OCI-LY3 (cell line): Measurements from ENCODE around the gene USP19.

ENCODE experiments used
- H2AFZ ChIP-seq: fragments of 200-600, 300-600 bp; shearing (Covaris generic); 2 replicates; pipeline ENCODE4 v1.6.0; 2014; ENCODE audit warnings: antibody characterized with exemption, low read depth, low read length
- H3K27ac ChIP-seq: fragments of 200-600, 300-600 bp; sonication (generic); 2 replicates; pipeline ENCODE4 v1.5.1; 2014; ENCODE audit warnings: mild to moderate bottlenecking, low read length, moderate library complexity, mixed read lengths
- H3K27me3 ChIP-seq: fragments of 200-600, 300-600 bp; sonication (generic); 2 replicates; pipeline ENCODE4 v1.6.1; 2014; ENCODE audit warnings: low read depth, low read length, mixed read lengths
- H3K36me3 ChIP-seq: fragments of 200-600, 300-600 bp; sonication (generic); replicated peaks from 2 replicates; pipeline ENCODE3; 2014; ENCODE audit warnings: low read depth, low read length, mixed read lengths
- H3K4me1 ChIP-seq: fragments of 300-600, 200-600 bp; sonication (generic); 2 replicates; pipeline ENCODE4 v1.6.1; 2014; ENCODE audit warnings: low read length, mixed read lengths
- H3K4me2 ChIP-seq: fragments of 200-600, 300-600 bp; sonication (generic); 2 replicates; pipeline ENCODE4 v1.6.1; 2014; ENCODE audit warnings: low read length, mixed read lengths
- H3K4me3 ChIP-seq: fragments of 300-600, 200-600 bp; sonication (generic); 2 replicates; pipeline ENCODE4 v1.5.1; 2014; ENCODE audit warnings: antibody characterized with exemption, mild to moderate bottlenecking, low read length, moderate library complexity
- H3K79me2 ChIP-seq: fragments of 300-600, 200-600 bp; shearing (Covaris generic); 2 replicates; pipeline ENCODE4 v1.6.1; 2014; ENCODE audit warnings: mild to moderate bottlenecking, low read length, mixed read lengths
- H3K9ac ChIP-seq: fragments of 300-600, 200-600 bp; shearing (Covaris generic); 2 replicates; pipeline ENCODE4 v1.6.0; 2014; ENCODE audit warnings: mild to moderate bottlenecking, low read length, moderate library complexity
- H3K9me3 ChIP-seq: fragments of 200-600, 300-600 bp; shearing (Covaris generic); 2 replicates; pipeline ENCODE4 v1.6.1; 2014; ENCODE audit warnings: low read length, mixed read lengths; ENCODE audit not compliant: insufficient read depth
- H4K20me1 ChIP-seq: fragments of 200-600, 300-600 bp; sonication (generic); 2 replicates; pipeline ENCODE4 v1.6.1; 2016; ENCODE audit warnings: low read length, mixed read lengths; ENCODE audit not compliant: insufficient read depth
- EZH2phosphoT487 ChIP-seq: fragments of 200-600 bp; shearing (Covaris generic); IDR thresholded peaks from 2 replicates; pipeline ENCODE4 v1.6.1; 2018; ENCODE audit warnings: antibody characterized with exemption, mixed run types, low read depth
- TF ChIP-seq, protein P1 (sequence below): fragments of 200-600, 300-600 bp; sonication (generic); IDR thresholded peaks from 2 replicates; pipeline ENCODE4 v1.5.1; 2014; ENCODE audit warnings: antibody characterized with exemption, low read length, low read depth

Gene USP19

DNA sequence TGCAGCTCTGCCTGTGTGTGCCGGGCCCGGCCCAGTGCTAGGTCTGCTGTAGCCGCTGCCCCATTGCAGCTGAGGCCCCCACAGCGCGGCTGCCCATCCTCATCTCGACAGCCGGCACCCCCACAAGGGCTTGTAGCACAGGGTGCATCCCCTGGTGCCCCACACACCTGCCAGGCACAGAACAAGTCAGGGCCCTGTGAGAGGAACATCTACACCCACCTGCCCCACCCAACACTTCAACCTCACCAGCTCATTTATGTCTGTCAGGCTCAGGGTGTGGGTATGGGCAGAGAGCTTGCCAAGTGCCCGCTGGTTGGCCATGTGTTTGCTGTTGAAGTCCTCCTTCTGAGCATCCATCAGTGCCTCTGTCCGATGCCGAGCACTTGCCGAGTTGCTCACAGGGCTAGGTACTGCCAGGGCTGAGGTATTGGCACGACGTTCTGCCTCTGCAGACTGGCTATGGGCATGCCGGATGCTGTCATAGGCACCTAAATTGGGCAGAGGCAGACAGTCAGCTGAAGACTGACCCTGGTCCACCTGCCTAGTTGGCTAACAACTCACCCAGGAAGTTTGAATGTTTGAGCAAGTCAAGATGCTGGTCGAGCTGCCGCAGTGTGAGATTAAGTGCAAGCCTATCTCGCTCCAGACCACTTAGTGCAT is 2.4 kb upstream of the USP19 start:
- Histone ChIP-seq H3K36me3 (peaks cover 5% of the 10 kb centered on the region), H3K79me2 (peaks cover 19% of the 10 kb centered on the region), H3K27ac (no peak overlapping the region)

DNA sequence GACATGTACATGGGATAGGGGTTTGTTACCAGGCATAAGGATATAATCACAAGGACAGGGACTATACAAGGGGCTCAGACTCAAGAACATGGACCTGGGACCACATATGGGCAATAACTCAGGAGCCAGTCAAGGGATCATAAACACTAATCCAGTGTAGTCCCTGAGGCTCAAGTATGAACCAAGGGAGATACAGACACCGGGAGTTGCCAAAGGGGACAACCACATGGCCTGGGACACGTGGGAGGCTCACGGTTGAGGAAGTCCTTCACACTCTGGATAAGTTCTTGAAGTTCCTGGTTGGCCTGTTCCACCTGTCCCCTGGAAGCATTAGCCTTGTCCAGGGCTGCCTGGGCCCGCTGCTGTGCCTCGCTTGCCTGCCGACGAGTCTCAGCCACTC is 1.8 kb upstream of the USP19 start:
- no peak overlapping the region for H3K9ac ChIP-seq
- H3K27ac ChIP-seq = no peak overlapping the region
- TF ChIP-seq, protein P1, sequence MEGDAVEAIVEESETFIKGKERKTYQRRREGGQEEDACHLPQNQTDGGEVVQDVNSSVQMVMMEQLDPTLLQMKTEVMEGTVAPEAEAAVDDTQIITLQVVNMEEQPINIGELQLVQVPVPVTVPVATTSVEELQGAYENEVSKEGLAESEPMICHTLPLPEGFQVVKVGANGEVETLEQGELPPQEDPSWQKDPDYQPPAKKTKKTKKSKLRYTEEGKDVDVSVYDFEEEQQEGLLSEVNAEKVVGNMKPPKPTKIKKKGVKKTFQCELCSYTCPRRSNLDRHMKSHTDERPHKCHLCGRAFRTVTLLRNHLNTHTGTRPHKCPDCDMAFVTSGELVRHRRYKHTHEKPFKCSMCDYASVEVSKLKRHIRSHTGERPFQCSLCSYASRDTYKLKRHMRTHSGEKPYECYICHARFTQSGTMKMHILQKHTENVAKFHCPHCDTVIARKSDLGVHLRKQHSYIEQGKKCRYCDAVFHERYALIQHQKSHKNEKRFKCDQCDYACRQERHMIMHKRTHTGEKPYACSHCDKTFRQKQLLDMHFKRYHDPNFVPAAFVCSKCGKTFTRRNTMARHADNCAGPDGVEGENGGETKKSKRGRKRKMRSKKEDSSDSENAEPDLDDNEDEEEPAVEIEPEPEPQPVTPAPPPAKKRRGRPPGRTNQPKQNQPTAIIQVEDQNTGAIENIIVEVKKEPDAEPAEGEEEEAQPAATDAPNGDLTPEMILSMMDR = no peak
- no peak for TF ChIP-seq EZH2phosphoT487
- H3K79me2 ChIP-seq = peaks cover 19% of the 10 kb centered on the region
- H3K9me3 ChIP-seq = no peaks in the 10 kb centered on the region
- H2AFZ ChIP-seq = no peak overlapping the region
- H3K36me3 ChIP-seq = peaks cover 11% of the 10 kb centered on the region
- no peaks in the 10 kb centered on the region for H3K27me3 ChIP-seq
- no peak overlapping the region for H3K4me3 ChIP-seq
- H3K4me2 ChIP-seq = no peak overlapping the region
- peaks cover 15% of the 10 kb centered on the region for H3K4me1 ChIP-seq
- H4K20me1 ChIP-seq = no peaks in the 10 kb centered on the region

More for the DNA sequence above, 2.4 kb upstream of the USP19 start:
- H3K4me3 ChIP-seq = no peak overlapping the region
- H3K9me3 ChIP-seq = no peaks in the 10 kb centered on the region
- no peak overlapping the region for H2AFZ ChIP-seq
- no peaks in the 10 kb centered on the region for H3K27me3 ChIP-seq
- H3K9ac ChIP-seq = no peak overlapping the region
- no peak overlapping the region for H3K4me2 ChIP-seq
- TF ChIP-seq, protein P1 = no peak
- no peak for TF ChIP-seq EZH2phosphoT487
- H4K20me1 ChIP-seq = no peaks in the 10 kb centered on the region
- peaks cover 15% of the 10 kb centered on the region for H3K4me1 ChIP-seq

DNA sequence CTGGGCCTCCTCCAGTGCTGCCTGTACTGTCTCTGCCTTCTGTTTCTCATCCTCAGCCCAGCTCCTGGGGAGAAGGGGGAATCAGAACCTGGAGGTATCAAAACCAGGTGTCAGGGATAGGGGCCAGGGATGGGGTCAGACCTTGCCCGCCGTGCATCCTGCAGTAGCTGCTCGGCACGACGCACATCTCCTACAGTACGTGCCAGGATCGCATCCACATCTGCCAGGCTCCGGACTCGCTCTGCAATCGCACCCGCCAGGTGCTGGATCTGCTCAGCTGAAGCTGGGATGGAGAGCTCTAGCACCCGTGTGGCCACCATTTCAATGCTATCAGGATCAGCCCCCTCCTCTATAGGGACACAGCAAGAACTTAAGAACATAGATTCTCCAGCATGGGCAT is 1.4 kb upstream of the USP19 start:
- Histone ChIP-seq H3K9ac (no peak overlapping the region), H3K4me3 (no peak overlapping the region), H3K79me2 (peaks cover 19% of the 10 kb centered on the region), H3K4me2 (no peak overlapping the region), H4K20me1 (no peaks in the 10 kb centered on the region), H3K4me1 (peaks cover 15% of the 10 kb centered on the region), H3K9me3 (no peaks in the 10 kb centered on the region), H3K36me3 (peaks cover 15% of the 10 kb centered on the region), H3K27me3 (no peaks in the 10 kb centered on the region), H2AFZ (no peak overlapping the region), H3K27ac (no peak overlapping the region)
- TF ChIP-seq, protein P1 = no peak
- TF ChIP-seq EZH2phosphoT487 = no peak

DNA sequence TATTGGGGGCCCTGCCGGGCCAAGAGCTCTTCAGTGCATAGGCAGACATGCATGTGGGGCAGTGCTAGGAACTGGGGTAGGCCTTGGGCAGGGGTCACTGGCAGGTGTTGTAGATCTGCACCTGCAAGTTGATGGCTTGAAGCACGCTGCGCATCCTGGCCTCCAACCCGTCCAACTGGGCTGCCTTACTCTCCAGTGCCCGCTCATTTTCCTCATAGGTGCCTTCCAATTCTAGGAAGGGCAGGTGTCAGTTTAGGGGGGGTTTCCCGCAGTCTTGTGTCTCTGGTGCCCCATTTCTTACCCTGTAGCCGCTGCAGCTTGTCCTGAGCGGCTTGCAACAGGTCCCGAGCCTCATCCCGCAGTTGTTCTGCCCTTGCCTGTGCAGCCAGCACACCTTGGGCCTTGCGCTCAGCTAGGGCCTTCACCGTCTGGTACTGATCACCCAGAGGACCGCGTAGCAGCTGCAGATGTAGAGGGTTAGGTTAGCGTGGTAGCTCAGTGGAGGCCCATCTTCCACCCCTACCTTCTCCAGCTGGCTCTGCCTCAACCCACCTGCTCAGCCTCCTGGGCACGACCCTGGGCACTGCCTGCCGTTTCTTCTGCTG is 611 bp upstream of the USP19 start:
- peak overlapping the region; percentile 92 for H3K9ac ChIP-seq
- peak overlapping the region; percentile 91 for H3K4me3 ChIP-seq
- H3K27me3 ChIP-seq = no peaks in the 10 kb centered on the region
- peaks cover 19% of the 10 kb centered on the region for H3K79me2 ChIP-seq
- no peaks in the 10 kb centered on the region for H4K20me1 ChIP-seq
- peaks cover 15% of the 10 kb centered on the region for H3K4me1 ChIP-seq
- TF ChIP-seq, protein P1 = no peak
- no peak for TF ChIP-seq EZH2phosphoT487
- peak overlapping the region; percentile 97 for H3K4me2 ChIP-seq
- H3K9me3 ChIP-seq = no peaks in the 10 kb centered on the region
- H3K27ac ChIP-seq = peak overlapping the region; percentile 81
- peaks cover 23% of the 10 kb centered on the region for H3K36me3 ChIP-seq
- peak overlapping the region; percentile 58; the same call in 1 of the 2 replicates for H2AFZ ChIP-seq
